Testis (tissue), 2 donors: ENCODE results near the gene NRG2.

Experiments used
- POLR2A ChIP-seq: fragments of 450-650 bp; IDR thresholded peaks from one replicate; pipeline ENCODE4 v1.6.1; 2017; ENCODE audit warnings: antibody characterized with exemption, mild to moderate bottlenecking, moderate library complexity
- TF ChIP-seq, protein P1 (sequence below), 3 experiments: fragments of 450-650 bp in 2 of 3; fragments of 200-600 bp in 1 of 3; sonication (generic) in 1 of 3; IDR thresholded peaks; one replicate each; pipeline ENCODE4 v1.5.1; 2016 to 2019; ENCODE audit warnings: antibody characterized with exemption in 3 of 3, mild to moderate bottlenecking in 2 of 3, moderate library complexity in 1 of 3

GRCh38 chr5:139833525-139833924, 209.6 kb downstream of the NRG2 start:
- TF ChIP-seq, protein P1, sequence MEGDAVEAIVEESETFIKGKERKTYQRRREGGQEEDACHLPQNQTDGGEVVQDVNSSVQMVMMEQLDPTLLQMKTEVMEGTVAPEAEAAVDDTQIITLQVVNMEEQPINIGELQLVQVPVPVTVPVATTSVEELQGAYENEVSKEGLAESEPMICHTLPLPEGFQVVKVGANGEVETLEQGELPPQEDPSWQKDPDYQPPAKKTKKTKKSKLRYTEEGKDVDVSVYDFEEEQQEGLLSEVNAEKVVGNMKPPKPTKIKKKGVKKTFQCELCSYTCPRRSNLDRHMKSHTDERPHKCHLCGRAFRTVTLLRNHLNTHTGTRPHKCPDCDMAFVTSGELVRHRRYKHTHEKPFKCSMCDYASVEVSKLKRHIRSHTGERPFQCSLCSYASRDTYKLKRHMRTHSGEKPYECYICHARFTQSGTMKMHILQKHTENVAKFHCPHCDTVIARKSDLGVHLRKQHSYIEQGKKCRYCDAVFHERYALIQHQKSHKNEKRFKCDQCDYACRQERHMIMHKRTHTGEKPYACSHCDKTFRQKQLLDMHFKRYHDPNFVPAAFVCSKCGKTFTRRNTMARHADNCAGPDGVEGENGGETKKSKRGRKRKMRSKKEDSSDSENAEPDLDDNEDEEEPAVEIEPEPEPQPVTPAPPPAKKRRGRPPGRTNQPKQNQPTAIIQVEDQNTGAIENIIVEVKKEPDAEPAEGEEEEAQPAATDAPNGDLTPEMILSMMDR (IDR thresholded peaks at IDR 0.05): no peak
- no peak for TF ChIP-seq POLR2A
